OCI-LY7 (cell line): ENCODE measurements around the gene CAT. TPM values are rescaled to one million over a fixed set of nuclear protein-coding genes. Genes with fewer than 3 reads are reported as not detected.

Experiments
- BruUV-seq: library from RNA; stranded (reverse); fragments of 400-500 nt; replicated peaks from 2 replicates; lab custom pipeline; 2021; lab: Mats Ljungman, UMichigan
- CTCF ChIA-PET: fragments of 300-600 bp; sonication (Branson Sonifier 250); formaldehyde crosslinking; loops from one replicate; lab custom pipeline; 2022; ENCODE audit warnings: antibody characterized with exemption; ENCODE audit not compliant: unreplicated experiment; lab: Charles Lee
- POLR2A ChIA-PET: fragments of 300-600 bp; sonication (Branson Sonifier 250); formaldehyde crosslinking; loops from one replicate; lab custom pipeline; 2022; ENCODE audit warnings: antibody characterized with exemption; lab: Charles Lee
- DNase-seq: peaks from one replicate; pipeline ENCODE4 v3.0.0-alpha.2; 2015; ENCODE audit warnings: low spot score
- H2AFZ ChIP-seq: fragments of 200-600 bp; sonication (generic), shearing (Covaris generic); 2 replicates; pipeline ENCODE4 v1.6.1; 2014; ENCODE audit warnings: mild to moderate bottlenecking, antibody characterized with exemption, low read length, moderate library complexity
- H3K27ac ChIP-seq: fragments of 200-600 bp; sonication (generic); 2 replicates; pipeline ENCODE4 v1.5.1; 2014; ENCODE audit warnings: mixed run types, low read depth, mild to moderate bottlenecking, moderate library complexity, low read length, inconsistent platforms; ENCODE audit not compliant: poor library complexity, severe bottlenecking
- H3K36me3 ChIP-seq: fragments of 200-600 bp; sonication (generic); 2 replicates; pipeline ENCODE4 v1.6.1; 2014; ENCODE audit warnings: mild to moderate bottlenecking, antibody characterized with exemption, low read length, moderate library complexity, mixed read lengths; ENCODE audit not compliant: insufficient read depth
- H3K4me1 ChIP-seq: fragments of 200-600 bp; sonication (generic); 2 replicates; pipeline ENCODE4 v1.5.1; 2014; ENCODE audit warnings: mild to moderate bottlenecking, low read length; ENCODE audit not compliant: insufficient read depth, poor library complexity, severe bottlenecking
- H3K4me2 ChIP-seq: fragments of 200-600 bp; sonication (generic); 2 replicates; pipeline ENCODE4 v1.6.1; 2014; ENCODE audit warnings: mild to moderate bottlenecking, low read length
- H3K4me3 ChIP-seq: fragments of 200-600 bp; sonication (generic); 2 replicates; pipeline ENCODE4 v1.5.1; 2014; ENCODE audit warnings: mild to moderate bottlenecking, low read depth, low read length; ENCODE audit not compliant: poor library complexity, severe bottlenecking
- H3K79me2 ChIP-seq: fragments of 200-600 bp; sonication (generic); 2 replicates; pipeline ENCODE4 v1.6.1; 2016; ENCODE audit warnings: low read depth, mild to moderate bottlenecking, low read length, moderate library complexity, mixed read lengths; ENCODE audit not compliant: insufficient read depth
- H3K9me2 ChIP-seq: fragments of 200-600 bp; sonication (generic); 2 replicates; pipeline ENCODE4 v1.6.1; 2016; ENCODE audit warnings: mild to moderate bottlenecking, low read length, mixed read lengths; ENCODE audit not compliant: insufficient read depth
- H3K9me3 ChIP-seq: fragments of 200-600 bp; sonication (generic); 2 replicates; pipeline ENCODE4 v1.6.1; 2014; ENCODE audit warnings: mild to moderate bottlenecking, mixed run types, low read length, mixed read lengths
- H4K20me1 ChIP-seq: fragments of 200-600 bp; sonication (generic); 2 replicates; pipeline ENCODE4 v1.6.1; 2014; ENCODE audit warnings: mild to moderate bottlenecking, antibody characterized with exemption, low read length, moderate library complexity, mixed read lengths; ENCODE audit not compliant: insufficient read depth
- EZH2phosphoT487 ChIP-seq: fragments of 200-600 bp; sonication (generic); IDR thresholded peaks from 2 replicates; pipeline ENCODE4 v1.6.1; 2018; ENCODE audit warnings: low read depth, borderline replicate concordance, mild to moderate bottlenecking, mixed run types, antibody characterized with exemption, low read length, moderate library complexity, mixed read lengths
- intact Hi-C: fragments of 100-400 bp; cut with micrococcal nuclease; formaldehyde crosslinking; loops from one replicate; pipeline ENCODE4 v1.10.0; 2022; ENCODE audit not compliant: unreplicated experiment
- total RNA-seq, 2 experiments: library from RNA; depleted of rRNA in 1 of 2; stranded (reverse); fragments of >200 nt in 1 of 2; shearing (Covaris generic) in 1 of 2; gene quantifications; 2 replicates each; pipeline ENCODE4 v1.2.3, GENCODE V29; 2014 to 2022
- TF ChIP-seq, protein P1 (sequence below): fragments of 200-600 bp; sonication (generic); conservative IDR thresholded peaks from 2 replicates; pipeline ENCODE4 v1.5.1; 2014; ENCODE audit warnings: mild to moderate bottlenecking, antibody characterized with exemption, low read length, moderate library complexity, mixed read lengths

The CAT gene
- total RNA-seq, 2 experiments from 2014 or later = 46.6 to 47.8 TPM

DNA sequence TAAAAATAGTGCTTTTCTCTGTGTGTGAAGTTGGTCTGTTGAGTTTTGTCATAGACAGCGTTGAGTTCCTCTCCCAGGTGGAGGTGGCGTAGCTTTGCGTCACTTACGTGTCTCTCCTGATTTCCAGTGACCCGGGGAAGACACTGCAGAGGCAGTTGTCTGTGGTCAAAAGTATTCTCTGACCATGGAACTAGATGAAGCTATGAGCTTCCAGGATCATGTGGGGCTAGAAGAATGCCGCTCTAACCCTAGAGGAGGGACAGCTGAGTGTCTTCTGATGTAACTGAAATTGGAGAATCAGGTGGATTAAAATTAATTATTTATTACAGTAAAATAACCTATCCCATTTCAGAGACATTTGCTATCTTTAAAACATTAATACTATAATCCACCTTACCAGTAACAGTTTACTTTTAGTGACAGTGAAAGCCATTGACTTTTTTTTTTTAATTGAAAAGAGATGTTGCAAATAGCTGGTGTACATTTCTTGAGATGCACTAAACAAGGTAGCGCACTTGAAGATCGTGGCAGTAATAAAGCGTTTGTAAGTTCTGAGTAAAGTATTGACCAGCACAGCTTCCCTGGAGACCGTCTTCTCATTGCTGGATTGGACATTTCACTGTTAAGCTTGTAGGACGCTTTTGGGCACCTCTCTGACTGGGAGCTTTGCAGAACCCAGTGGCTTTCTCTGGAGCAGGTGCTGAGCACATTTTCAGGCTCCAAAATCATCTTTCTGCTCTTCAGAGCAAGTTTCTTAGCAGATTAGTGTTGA is 9.7 kb downstream of the CAT start:
- intact Hi-C loops = no loop called here

GRCh38 chr11:34449013-34449412 is 10.3 kb downstream of the CAT start:
- H2AFZ ChIP-seq = no peak overlapping the region
- BruUV-seq = no TSS peak
- CTCF ChIA-PET = no interaction called here
- H3K4me2 ChIP-seq = peak overlapping the region; percentile 46
- intact Hi-C loops = no loop called here
- no peak overlapping the region for H3K4me3 ChIP-seq
- no peaks in the 10 kb centered on the region for H3K9me3 ChIP-seq
- POLR2A ChIA-PET = interaction anchor here (2.2 kb wide), 1 partner anchor 12 kb away, joined by 7 read pairs; no protein-coding TSS in a partner anchor
- no peak overlapping the region for H3K27ac ChIP-seq
- TF ChIP-seq, protein P1, sequence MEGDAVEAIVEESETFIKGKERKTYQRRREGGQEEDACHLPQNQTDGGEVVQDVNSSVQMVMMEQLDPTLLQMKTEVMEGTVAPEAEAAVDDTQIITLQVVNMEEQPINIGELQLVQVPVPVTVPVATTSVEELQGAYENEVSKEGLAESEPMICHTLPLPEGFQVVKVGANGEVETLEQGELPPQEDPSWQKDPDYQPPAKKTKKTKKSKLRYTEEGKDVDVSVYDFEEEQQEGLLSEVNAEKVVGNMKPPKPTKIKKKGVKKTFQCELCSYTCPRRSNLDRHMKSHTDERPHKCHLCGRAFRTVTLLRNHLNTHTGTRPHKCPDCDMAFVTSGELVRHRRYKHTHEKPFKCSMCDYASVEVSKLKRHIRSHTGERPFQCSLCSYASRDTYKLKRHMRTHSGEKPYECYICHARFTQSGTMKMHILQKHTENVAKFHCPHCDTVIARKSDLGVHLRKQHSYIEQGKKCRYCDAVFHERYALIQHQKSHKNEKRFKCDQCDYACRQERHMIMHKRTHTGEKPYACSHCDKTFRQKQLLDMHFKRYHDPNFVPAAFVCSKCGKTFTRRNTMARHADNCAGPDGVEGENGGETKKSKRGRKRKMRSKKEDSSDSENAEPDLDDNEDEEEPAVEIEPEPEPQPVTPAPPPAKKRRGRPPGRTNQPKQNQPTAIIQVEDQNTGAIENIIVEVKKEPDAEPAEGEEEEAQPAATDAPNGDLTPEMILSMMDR = no peak
- no peak for TF ChIP-seq EZH2phosphoT487
- H4K20me1 ChIP-seq = no peaks in the 10 kb centered on the region
- peaks cover 14% of the 10 kb centered on the region for H3K4me1 ChIP-seq
- H3K79me2 ChIP-seq = peaks cover 8% of the 10 kb centered on the region; the same call in 1 of the 2 replicates
- peak; percentile 39 for DNase-seq
- peaks cover 48% of the 10 kb centered on the region for H3K36me3 ChIP-seq
- no peaks in the 10 kb centered on the region for H3K9me2 ChIP-seq

More for the DNA sequence above, 9.7 kb downstream of the CAT start:
- peak overlapping the region; percentile 46 for H3K4me2 ChIP-seq
- H3K9me3 ChIP-seq = no peaks in the 10 kb centered on the region
- H3K9me2 ChIP-seq = no peaks in the 10 kb centered on the region
- no peak overlapping the region for H3K4me3 ChIP-seq
- no peak for DNase-seq
- H3K27ac ChIP-seq = no peak overlapping the region
- H3K4me1 ChIP-seq = peaks cover 20% of the 10 kb centered on the region
- no TSS peak for BruUV-seq
- no peaks in the 10 kb centered on the region for H4K20me1 ChIP-seq
- H3K79me2 ChIP-seq = peaks cover 8% of the 10 kb centered on the region; the same call in 1 of the 2 replicates
- ChIA-PET CTCF (no interaction called here), POLR2A (interaction anchor here (2.2 kb wide), 1 partner anchor 11 kb away, joined by 7 read pairs; no protein-coding TSS in a partner anchor)
- H2AFZ ChIP-seq = no peak overlapping the region
- peaks cover 42% of the 10 kb centered on the region for H3K36me3 ChIP-seq
- TF ChIP-seq, protein P1 = no peak
- TF ChIP-seq EZH2phosphoT487 = no peak

- Histone ChIP-seq H3K4me1 (peaks cover 11% of the 10 kb centered on the region), H3K4me2 (no peak overlapping the region), H3K36me3 (peaks cover 69% of the 10 kb centered on the region), H3K4me3 (no peak overlapping the region), H2AFZ (no peak overlapping the region), H4K20me1 (no peaks in the 10 kb centered on the region), H3K9me3 (no peaks in the 10 kb centered on the region), H3K27ac (no peak overlapping the region), H3K79me2 (no peaks in the 10 kb centered on the region), H3K9me2 (no peaks in the 10 kb centered on the region)
- no peak for DNase-seq
- TF ChIP-seq, protein P1 = no peak
- TF ChIP-seq EZH2phosphoT487 = no peak
- ChIA-PET POLR2A (interaction anchor here (1.4 kb wide), 1 partner anchor 11 kb away, joined by 3 read pairs; no protein-coding TSS in a partner anchor), CTCF (no interaction called here)
- intact Hi-C loops = no loop called here
- BruUV-seq = no TSS peak
Measured at GRCh38 chr11:34451053-34451452, 12.3 kb downstream of the CAT start.
